ENCODE results near the gene PRAF2.
A peak's percentile ranks its signal among the peaks of the same experiment; 100 is the strongest.

PRAF2 gene

GRCh38 chrX:49082271-49082871 lies 8.6 kb upstream of the PRAF2 start:
- no peaks in the 10 kb centered on the region for H3K9me3 ChIP-seq (ENCODE audit: low read depth, low read length)
- no peak overlapping the region for H3K9ac ChIP-seq (ENCODE audit: insufficient read length)
- H3K36me3 ChIP-seq (ENCODE audit: insufficient read depth, low read length), result no peaks in the 10 kb centered on the region
- no peak overlapping the region for H3K27ac ChIP-seq
- DNase-seq (ENCODE audit: low read depth, low spot score), result no peak
- TF ChIP-seq EZH2 (IDR thresholded peaks at IDR 0.05) (no peak), POLR2AphosphoS5 (IDR thresholded peaks at IDR 0.05; ENCODE audit: borderline replicate concordance, low read depth, low read length) (no peak), FOXP2 (optimal IDR thresholded peaks at IDR 0.05; ENCODE audit: control extremely low read depth, extremely low read length, insufficient read depth) (no peak)
- no peak overlapping the region for H3K4me3 ChIP-seq

GRCh38 chrX:49079489-49080428 lies 6.0 kb upstream of the PRAF2 start, which contains the start of gene WDR45:
Gene WDR45 (minus strand): TSS chrX:49079887. CDS start chrX:49078095, 1,792 bp downstream.
- Histone ChIP-seq H3K9me3 (ENCODE audit: low read depth, low read length) (no peaks in the 10 kb centered on the region), H3K36me3 (ENCODE audit: insufficient read depth, low read length) (no peaks in the 10 kb centered on the region), H3K27ac (peak within 1 kb of the TSS; percentile 49; the same call in 1 of the 2 replicates), H3K9ac (ENCODE audit: insufficient read length) (peak within 1 kb of the TSS; percentile 92), H3K4me3 (peak within 1 kb of the TSS; percentile 84)
- TF ChIP-seq POLR2AphosphoS5 (IDR thresholded peaks at IDR 0.05; ENCODE audit: borderline replicate concordance, low read depth, low read length), result 0 out of 2 replicates have a peak, but pooled peaks have one; percentile 44
- TF ChIP-seq EZH2 (IDR thresholded peaks at IDR 0.05), result no peak
- no peak for DNase-seq (ENCODE audit: low read depth, low spot score)

- no peak for DNase-seq (ENCODE audit: low read depth, low spot score)
- no peaks in the 10 kb centered on the region for H3K36me3 ChIP-seq (ENCODE audit: insufficient read depth, low read length)
- no peak overlapping the region for H3K9ac ChIP-seq (ENCODE audit: insufficient read length)
- no peak overlapping the region for H3K27ac ChIP-seq
- TF ChIP-seq POLR2AphosphoS5 (IDR thresholded peaks at IDR 0.05; ENCODE audit: borderline replicate concordance, low read depth, low read length) (no peak), EZH2 (IDR thresholded peaks at IDR 0.05) (no peak), FOXP2 (optimal IDR thresholded peaks at IDR 0.05; ENCODE audit: control extremely low read depth, extremely low read length, insufficient read depth) (no peak)
- no peak overlapping the region for H3K4me3 ChIP-seq
- no peaks in the 10 kb centered on the region for H3K9me3 ChIP-seq (ENCODE audit: low read depth, low read length)
Measured at GRCh38 chrX:49077941-49078340, 4.1 kb upstream of the PRAF2 start.

GRCh38 chrX:49075347-49075746 lies 1.5 kb upstream of the PRAF2 start:
- TF ChIP-seq POLR2AphosphoS5 (IDR thresholded peaks at IDR 0.05; ENCODE audit: borderline replicate concordance, low read depth, low read length) (no peak), EZH2 (IDR thresholded peaks at IDR 0.05) (no peak), FOXP2 (optimal IDR thresholded peaks at IDR 0.05; ENCODE audit: control extremely low read depth, extremely low read length, insufficient read depth) (no peak)
- Histone ChIP-seq H3K27ac (no peak overlapping the region), H3K36me3 (ENCODE audit: insufficient read depth, low read length) (no peaks in the 10 kb centered on the region), H3K4me3 (no peak overlapping the region), H3K9me3 (ENCODE audit: low read depth, low read length) (no peaks in the 10 kb centered on the region), H3K9ac (ENCODE audit: insufficient read length) (no peak overlapping the region)
- no peak for DNase-seq (ENCODE audit: low read depth, low spot score)

GRCh38 chrX:49072712-49073095 lies 1.1 kb downstream of the PRAF2 start:
- Histone ChIP-seq H3K9me3 (ENCODE audit: low read depth, low read length) (no peaks in the 10 kb centered on the region), H3K4me3 (peak overlapping the region; percentile 82; the same call in 1 of the 2 replicates), H3K36me3 (ENCODE audit: insufficient read depth, low read length) (no peaks in the 10 kb centered on the region), H3K27ac (no peak overlapping the region), H3K9ac (ENCODE audit: insufficient read length) (no peak overlapping the region)
- no peak for DNase-seq (ENCODE audit: low read depth, low spot score)
- no peak for TF ChIP-seq FOXP2 (optimal IDR thresholded peaks at IDR 0.05; ENCODE audit: control extremely low read depth, extremely low read length, insufficient read depth)

- Histone ChIP-seq H3K9ac (ENCODE audit: insufficient read length) (no peak overlapping the region), H3K36me3 (ENCODE audit: insufficient read depth, low read length) (no peaks in the 10 kb centered on the region), H3K4me3 (no peak overlapping the region), H3K27ac (no peak overlapping the region), H3K9me3 (ENCODE audit: low read depth, low read length) (no peaks in the 10 kb centered on the region)
- TF ChIP-seq EZH2 (IDR thresholded peaks at IDR 0.05), result no peak
- TF ChIP-seq FOXP2 (optimal IDR thresholded peaks at IDR 0.05; ENCODE audit: control extremely low read depth, extremely low read length, insufficient read depth), result no peak
- TF ChIP-seq POLR2AphosphoS5 (IDR thresholded peaks at IDR 0.05; ENCODE audit: borderline replicate concordance, low read depth, low read length), result no peak
- DNase-seq (ENCODE audit: low read depth, low spot score), result no peak
Measured at GRCh38 chrX:49071877-49072711, 1.7 kb downstream of the PRAF2 start.

GRCh38 chrX:49070988-49071387 lies 2.8 kb downstream of the PRAF2 start:
- TF ChIP-seq EZH2 (IDR thresholded peaks at IDR 0.05), result no peak
- no peak for TF ChIP-seq FOXP2 (optimal IDR thresholded peaks at IDR 0.05; ENCODE audit: control extremely low read depth, extremely low read length, insufficient read depth)
- Histone ChIP-seq H3K9me3 (ENCODE audit: low read depth, low read length) (no peaks in the 10 kb centered on the region), H3K4me3 (no peak overlapping the region), H3K9ac (ENCODE audit: insufficient read length) (no peak overlapping the region), H3K27ac (no peak overlapping the region), H3K36me3 (ENCODE audit: insufficient read depth, low read length) (no peaks in the 10 kb centered on the region)
- no peak for DNase-seq (ENCODE audit: low read depth, low spot score)

- Histone ChIP-seq H3K4me3 (no peak overlapping the region), H3K9ac (ENCODE audit: insufficient read length) (no peak overlapping the region), H3K27ac (no peak overlapping the region), H3K9me3 (ENCODE audit: low read depth, low read length) (no peaks in the 10 kb centered on the region), H3K36me3 (ENCODE audit: insufficient read depth, low read length) (no peaks in the 10 kb centered on the region)
- no peak for DNase-seq (ENCODE audit: low read depth, low spot score)
- no peak for TF ChIP-seq POLR2AphosphoS5 (IDR thresholded peaks at IDR 0.05; ENCODE audit: borderline replicate concordance, low read depth, low read length)
- no peak for TF ChIP-seq EZH2 (IDR thresholded peaks at IDR 0.05)
- no peak for TF ChIP-seq FOXP2 (optimal IDR thresholded peaks at IDR 0.05; ENCODE audit: control extremely low read depth, extremely low read length, insufficient read depth)
Measured at GRCh38 chrX:49069038-49069437, 4.8 kb downstream of the PRAF2 start.
